HepG2 (cell line): ENCODE data around the gene STK17A. TPM values are rescaled to one million over a fixed set of nuclear protein-coding genes. Genes with fewer than 3 reads are reported as not detected.

Experiments used
- ATAC-seq: fragments of 200-7000 bp; cut with Tn5 transposase; 3 replicates; pipeline ENCODE4 v1.9.1; 2020; ENCODE audit warnings: mild to moderate bottlenecking, moderate library complexity
- BruUV-seq: library from RNA; stranded (reverse); fragments of 400-500 nt; replicated peaks from 2 replicates; lab custom pipeline; 2021; lab: Mats Ljungman, UMichigan
- CTCF ChIA-PET: fragments of 300-600 bp; formaldehyde crosslinking; extraction: SDS; loops from one replicate; lab custom pipeline; 2021; ENCODE audit warnings: low total read pairs, inconsistent platforms, low intra/inter-chr PET ratio; lab: Yijun Ruan, JAX
- POLR2A ChIA-PET: fragments of 350-600 bp; sonication (Branson Sonifier 250); formaldehyde crosslinking; loops from one replicate; lab custom pipeline; 2020; ENCODE audit warnings: antibody characterized with exemption, inconsistent platforms; lab: Yijun Ruan, JAX
- DNase-seq: peaks from one replicate; pipeline ENCODE4 v3.0.0-alpha.2; 2015; ENCODE audit warnings: low spot score
- FAIRE-seq: peaks from 3 replicates; lab custom pipeline; 2011; peaks lifted over from hg19 to GRCh38; lab: Jason Lieb, UNC
- H2AFZ ChIP-seq: one replicate; pipeline ENCODE4 v1.6.1; 2011; ENCODE audit warnings: low read length, inconsistent platforms
- H3K27ac ChIP-seq: fragments of 300-600 bp; 3 replicates; pipeline ENCODE4 v1.8.0; 2011; ENCODE audit warnings: mixed run types, mild to moderate bottlenecking, mixed read lengths, low read length, inconsistent platforms; ENCODE audit not compliant: insufficient read depth; ENCODE audit errors: extremely low read length
- H3K27me3 ChIP-seq, 2 experiments: fragments of 200-600 bp in 1 of 2; 2 replicates in 1 of 2; 3 replicates in 1 of 2; pipeline versions ENCODE4 v1.6.0 to v1.8.0; 2011; ENCODE audit warnings: low read length in 2 of 2, mild to moderate bottlenecking in 2 of 2, moderate library complexity in 2 of 2, inconsistent platforms in 1 of 2; ENCODE audit not compliant: insufficient read depth in 2 of 2, control insufficient read depth in 1 of 2
- H3K36me3 ChIP-seq, 2 experiments: fragments of 200-600 bp in 1 of 2; replicated peaks in 1 of 2; 2 replicates in 1 of 2; 3 replicates in 1 of 2; pipeline versions ENCODE4 v1.5.1 to v1.8.0; 2011; ENCODE audit warnings: low read length in 2 of 2, inconsistent platforms in 1 of 2; ENCODE audit not compliant: insufficient read depth in 2 of 2, control insufficient read depth in 1 of 2
- H3K4me1 ChIP-seq: 2 replicates; pipeline ENCODE4 v1.5.1; 2012; ENCODE audit warnings: low read length, inconsistent platforms; ENCODE audit not compliant: insufficient read depth
- H3K4me2 ChIP-seq: 2 replicates; pipeline ENCODE4 v1.6.0; 2011; ENCODE audit warnings: low read depth, low read length, inconsistent platforms
- H3K4me3 ChIP-seq, 3 experiments: fragments of 200-600 bp in 1 of 3; sonication (generic), shearing (Covaris generic) in 1 of 3; replicated peaks in 1 of 3; 2 replicates each; pipeline ENCODE4 v1.5.1; 2011 to 2016; ENCODE audit warnings: low read length in 3 of 3, inconsistent platforms in 2 of 3, low read depth in 2 of 3, mild to moderate bottlenecking in 2 of 3, control low read depth in 1 of 3, mixed read lengths in 1 of 3; ENCODE audit not compliant: insufficient read depth in 1 of 3
- H3K79me2 ChIP-seq: one replicate; pipeline ENCODE4 v1.6.1; 2011; ENCODE audit warnings: low read length, inconsistent platforms; ENCODE audit not compliant: insufficient read depth
- H3K9ac ChIP-seq: 2 replicates; pipeline ENCODE4 v1.6.0; 2011; ENCODE audit warnings: mild to moderate bottlenecking, low read depth, low read length, inconsistent platforms; ENCODE audit not compliant: insufficient read depth
- H3K9me3 ChIP-seq: 2 replicates; pipeline ENCODE4 v1.5.1; 2012; ENCODE audit warnings: mild to moderate bottlenecking, low read length
- H4K20me1 ChIP-seq: 2 replicates; pipeline ENCODE4 v1.6.0; 2011; ENCODE audit warnings: inconsistent platforms, mild to moderate bottlenecking, low read length, moderate library complexity; ENCODE audit not compliant: insufficient read depth
- CTCF ChIP-seq: sonication (generic); formaldehyde crosslinking; IDR thresholded peaks from 2 replicates; pipeline ENCODE4 v1.5.0; 2020; ENCODE audit warnings: mild to moderate bottlenecking, missing genetic modification reagents, moderate library complexity
- E2F2 ChIP-seq: sonication (generic); formaldehyde crosslinking; IDR thresholded peaks from 2 replicates; pipeline ENCODE4 v1.4.0; 2020; ENCODE audit warnings: missing genetic modification reagents, borderline replicate concordance
- FOSL2 ChIP-seq: sonication (generic); formaldehyde crosslinking; IDR thresholded peaks from 2 replicates; pipeline ENCODE4 v1.4.0; 2020; ENCODE audit warnings: missing genetic modification reagents
- FOXK1 ChIP-seq: sonication (generic); formaldehyde crosslinking; IDR thresholded peaks from 2 replicates; pipeline ENCODE4 v1.4.0; 2020; ENCODE audit warnings: low read depth, missing genetic modification reagents, borderline replicate concordance
- SMC3 ChIP-seq: IDR thresholded peaks from 2 replicates; pipeline ENCODE4 v1.6.1; 2011; ENCODE audit warnings: low read length, improper control_type of control experiment
- STAG1 ChIP-seq: sonication (generic); formaldehyde crosslinking; IDR thresholded peaks from 2 replicates; pipeline ENCODE4 v1.4.0; 2020; ENCODE audit warnings: missing genetic modification reagents
- ZNF101 ChIP-seq: sonication (generic); formaldehyde crosslinking; IDR thresholded peaks from 2 replicates; pipeline ENCODE4 v1.4.0; 2020; ENCODE audit warnings: mild to moderate bottlenecking, low read depth, missing genetic modification reagents, borderline replicate concordance
- WGBS: methylation state at CpG from one replicate; pipeline ENCODE4 v1.1.6; 2017; ENCODE audit warnings: low lambda C conversion rate; 5-methylcytosine and 5-hydroxymethylcytosine counted together
- in situ Hi-C: cut with HindIII; loops from 2 replicates; pipeline ENCODE4 v1.10.0; 2017; ENCODE audit warnings: low pct_unique_long_range_greater_than_20kb; ENCODE audit not compliant: extremely low pct_ligation_motif_present
- intact Hi-C: fragments of 100-400 bp; cut with micrococcal nuclease; formaldehyde crosslinking; loops from one replicate; pipeline ENCODE4 v1.10.0; 2022; ENCODE audit not compliant: unreplicated experiment
- polyA plus RNA-seq, 8 experiments: library from polyadenylated mRNA; depleted of rRNA in 3 of 8; stranded (reverse) in 7 of 8; unstranded in 1 of 8; fragments of >200 nt; fragmentation: Illumina TruSeq in 4 of 8; extraction: Trizol in 4 of 8; gene quantifications; 2 replicates each; pipeline versions ENCODE4 v1.2.1 to v1.2.3, GENCODE V29; 2011 to 2016; ENCODE audit warnings: low read depth in 4 of 8, missing spikeins in 1 of 8, mixed read lengths in 1 of 8; ENCODE audit not compliant: insufficient read depth in 1 of 8
- total RNA-seq, 5 experiments: library from RNA; depleted of rRNA; stranded (reverse); fragments of >200 nt; fragmentation: Illumina TruSeq; extraction: Trizol; gene quantifications; 2 replicates each; pipeline ENCODE4 v1.2.3, GENCODE V29; 2016; ENCODE audit warnings: low read depth in 1 of 5

Gene STK17A
- total and polyA plus RNA-seq, 2 of the 13 experiments (the other 11 are each of a cell fraction or from before 2014, with no cell fraction given) = 18.6 to 24.3 TPM

- Histone ChIP-seq H3K4me2 (no peak overlapping the region), H2AFZ (no peak overlapping the region), H3K4me3 (no peak overlapping the region), H4K20me1 (no peaks in the 10 kb centered on the region), H3K4me1 (peaks cover 67% of the 10 kb centered on the region), H3K79me2 (peaks cover 36% of the 10 kb centered on the region), H3K27ac (peak overlapping the region; percentile 36), H3K9ac (0 out of 2 replicates have a peak overlapping the region, but pooled peaks have one; percentile 19), H3K9me3 (no peaks in the 10 kb centered on the region), H3K27me3 (no peaks in the 10 kb centered on the region), H3K36me3 (peaks cover 10 to 41% of the 10 kb centered on the region in 2 experiments)
- TF ChIP-seq E2F2 (CRISPR knock-in tag) (no peak), FOSL2 (CRISPR knock-in tag) (0 out of 2 replicates have a peak, but pooled peaks have one; percentile 12)
- FAIRE-seq (no peak), DNase-seq (no peak), ATAC-seq (no peak)
- ChIA-PET POLR2A (no interaction called here), CTCF (no interaction called here)
- BruUV-seq = no TSS peak
- in situ Hi-C loops (no loop called here), intact Hi-C loops (no loop called here)
- WGBS = 85% methylated on average over 9 of the region's 9 CpGs
Measured at GRCh38 chr7:43650457-43651052, 67.6 kb downstream of the STK17A start.

- in situ Hi-C loops (no loop called here), intact Hi-C loops (no loop called here)
- Histone ChIP-seq H4K20me1 (no peaks in the 10 kb centered on the region), H3K4me3 (no peak overlapping the region), H3K79me2 (peaks cover 49% of the 10 kb centered on the region), H2AFZ (no peak overlapping the region), H3K27ac (no peak overlapping the region), H3K36me3 (peaks cover 6 to 25% of the 10 kb centered on the region in 2 experiments; a peak in 4 of 5 replicates), H3K4me1 (peaks cover 73% of the 10 kb centered on the region), H3K9me3 (no peaks in the 10 kb centered on the region), H3K9ac (no peak overlapping the region), H3K27me3 (no peaks in the 10 kb centered on the region), H3K4me2 (no peak overlapping the region)
- ATAC-seq (peak; percentile 58), FAIRE-seq (no peak), DNase-seq (no peak)
- TF ChIP-seq STAG1 = peak; percentile 54
- TF ChIP-seq ZNF101 (CRISPR knock-in tag) = no peak
- no peak for TF ChIP-seq FOXK1
- peak; percentile 22; the same call in 1 of the 2 replicates for TF ChIP-seq CTCF (CRISPR knock-in tag)
- peak; percentile 53; the same call in 1 of the 2 replicates for TF ChIP-seq SMC3
- POLR2A ChIA-PET = no interaction called here
- CTCF ChIA-PET = no interaction called here
- no TSS peak for BruUV-seq
Measured at GRCh38 chr7:43652364-43652763, 69.5 kb downstream of the STK17A start.
